Measurements from ENCODE around the gene COX7A2.

The COX7A2 gene

GRCh38 chr6:75220357-75220756, 23.2 kb downstream of the COX7A2 start:
- DNase-seq (ENCODE audit: low read depth): no peak

GRCh38 chr6:75219263-75219662, 24.3 kb downstream of the COX7A2 start:
- no peak for DNase-seq (ENCODE audit: low read depth)

GRCh38 chr6:75217193-75217592, 26.4 kb downstream of the COX7A2 start:
- DNase-seq (ENCODE audit: low read depth): no peak

GRCh38 chr6:75215291-75215690, 28.3 kb downstream of the COX7A2 start:
- DNase-seq (ENCODE audit: low read depth): no peak

GRCh38 chr6:75213732-75214131, 29.9 kb downstream of the COX7A2 start:
- DNase-seq (ENCODE audit: low read depth): no peak

GRCh38 chr6:75213112-75213511, 30.5 kb downstream of the COX7A2 start:
- no peak for DNase-seq (ENCODE audit: low read depth)

GRCh38 chr6:75211920-75212590, 31.5 kb downstream of the COX7A2 start:
- DNase-seq (ENCODE audit: low read depth): no peak

GRCh38 chr6:75210885-75211739, 32.5 kb downstream of the COX7A2 start:
- DNase-seq (ENCODE audit: low read depth): no peak

- no peak for DNase-seq (ENCODE audit: low read depth)
These were observed 34.3 kb downstream of the COX7A2 start for GRCh38 chr6:75209184-75209723.

GRCh38 chr6:75208298-75209183, 35.1 kb downstream of the COX7A2 start:
- DNase-seq (ENCODE audit: low read depth): peak; percentile 66

GRCh38 chr6:75206576-75207342, 36.8 kb downstream of the COX7A2 start:
- no peak for DNase-seq (ENCODE audit: low read depth)

GRCh38 chr6:75205776-75206575, 37.6 kb downstream of the COX7A2 start, which contains the start of gene COL12A1:
COL12A1 (minus strand) TSS chr6:75206053; CDS start chr6:75202792, 3,261 bp downstream.
- no peak for DNase-seq (ENCODE audit: low read depth)

- DNase-seq (ENCODE audit: low read depth): no peak
These were observed 38.4 kb downstream of the COX7A2 start for GRCh38 chr6:75204959-75205775.

- no peak for DNase-seq (ENCODE audit: low read depth)
These were observed 39.2 kb downstream of the COX7A2 start for GRCh38 chr6:75204217-75204958.

GRCh38 chr6:75203721-75204120, 39.9 kb downstream of the COX7A2 start:
- DNase-seq (ENCODE audit: low read depth): no peak

GRCh38 chr6:75202676-75203131, 40.9 kb downstream of the COX7A2 start:
- no peak for DNase-seq (ENCODE audit: low read depth)

- no peak for DNase-seq (ENCODE audit: low read depth)
These were observed 41.5 kb downstream of the COX7A2 start for GRCh38 chr6:75201901-75202672.

- no peak for DNase-seq (ENCODE audit: low read depth)
These were observed 42.6 kb downstream of the COX7A2 start for GRCh38 chr6:75201021-75201420.
